Lung (tissue), 12 donors: ENCODE measurements around the gene OR10X1. TPM values are rescaled to one million over a fixed set of nuclear protein-coding genes. Genes with fewer than 3 reads are reported as not detected.

Experiments used
- ATAC-seq: fragments of 200-7000 bp; cut with Tn5 transposase; one replicate; pipeline ENCODE4 v1.9.1; 2020; ENCODE audit warnings: moderate number of reproducible peaks; ENCODE audit not compliant: insufficient read depth, low FRiP score
- DNase-seq, 3 donors: peaks; one replicate each; pipeline ENCODE4 v3.0.0-alpha.2; 2013 to 2017
- H3K27ac ChIP-seq, 2 donors: one replicate each; pipeline ENCODE4 v1.5.1; 2013; ENCODE audit warnings: mild to moderate bottlenecking in 2 of 2, moderate library complexity in 2 of 2, control low read depth in 1 of 2, inconsistent platforms in 1 of 2, low read depth in 1 of 2, low read length in 1 of 2
- H3K27me3 ChIP-seq, 3 donors: one replicate each; pipeline ENCODE4 v1.5.1; 2013; ENCODE audit warnings: low read length in 2 of 3; ENCODE audit not compliant: control insufficient read depth in 3 of 3, insufficient read depth in 3 of 3
- H3K36me3 ChIP-seq, 4 donors: one replicate each; pipeline ENCODE4 v1.5.1; 2013; ENCODE audit warnings: low read length in 4 of 4, mild to moderate bottlenecking in 1 of 4, moderate library complexity in 1 of 4; ENCODE audit not compliant: control insufficient read depth in 4 of 4, insufficient read depth in 4 of 4
- H3K4me1 ChIP-seq, 5 donors: one replicate each; pipeline ENCODE4 v1.5.1; 2013; ENCODE audit warnings: low read length in 5 of 5, mild to moderate bottlenecking in 2 of 5, moderate library complexity in 1 of 5; ENCODE audit not compliant: control insufficient read depth in 5 of 5, insufficient read depth in 5 of 5
- H3K4me3 ChIP-seq: one replicate; pipeline ENCODE4 v1.5.1; 2013; ENCODE audit warnings: mild to moderate bottlenecking, control low read depth, moderate library complexity
- H3K9ac ChIP-seq, 2 donors: one replicate each; pipeline ENCODE4 v1.5.1; 2013; ENCODE audit warnings: low read length in 2 of 2, control low read depth in 1 of 2; ENCODE audit not compliant: insufficient read depth in 1 of 2
- H3K9me3 ChIP-seq, 4 donors: one replicate each; pipeline ENCODE4 v1.5.1; 2013; ENCODE audit warnings: low read length in 3 of 4, mild to moderate bottlenecking in 1 of 4, moderate library complexity in 1 of 4; ENCODE audit not compliant: control insufficient read depth in 4 of 4, insufficient read depth in 3 of 4
- CTCF ChIP-seq: IDR thresholded peaks from 2 replicates; pipeline ENCODE4 v1.5.1; 2012; ENCODE audit warnings: mild to moderate bottlenecking; ENCODE audit errors: control extremely low read depth, extremely low read depth
- WGBS, 2 donors: extraction: QIAGEN DNeasy Blood & Tissue Kit; methylation state at CpG; one replicate each; pipeline ENCODE4 v1.1.7; 2013; 5-methylcytosine and 5-hydroxymethylcytosine counted together
- polyA plus RNA-seq, 2 donors: library from polyadenylated mRNA; stranded (reverse); fragments of 200-250 nt; gene quantifications; one replicate each; pipeline ENCODE4 v1.2.1, GENCODE V29; 2013
- total RNA-seq, 2 donors: library from RNA; depleted of rRNA in 1 of 2; stranded (reverse); fragments of >200 nt in 1 of 2; gene quantifications; one replicate each; pipeline ENCODE4 v1.2.1, GENCODE V29; 2014 to 2021
- donor health status: control.
- donor health status: control.
- donor health status: Bipolar disorder and iron deficiency.
- donor health status: healthy.
- donor health status: DM: yes; HTN: yes; CAD: no.

Gene OR10X1
- total and polyA plus RNA-seq, 4 donors = not detected

GRCh38 chr1:158604968-158605367, 25.3 kb upstream of the OR10X1 start, which contains the start of gene OR10Z1:
Gene OR10Z1, plus strand, starts transcription at chr1:158605268. Its CDS starts 1,171 bp downstream, at chr1:158606439.
- H3K9me3 ChIP-seq = no peaks in the 10 kb centered on the region
- no peak for ATAC-seq
- 85 to 94% methylated on average over 1 of the region's 1 CpG for WGBS, 2 donors

GRCh38 chr1:158600735-158601134, 21.0 kb upstream of the OR10X1 start:
- H3K27ac ChIP-seq = no peak overlapping the region
- H3K9ac ChIP-seq = no peak overlapping the region
- 81 to 92% methylated on average over 2 of the region's 2 CpGs for WGBS, 2 donors
- no peak for ATAC-seq
- peaks cover 0 to 13% (median 6%) of the 10 kb centered on the region in 4 donors for H3K9me3 ChIP-seq
- H3K4me3 ChIP-seq = no peak overlapping the region
- no peaks in the 10 kb centered on the region for H3K36me3 ChIP-seq
- no peak for TF ChIP-seq CTCF
- no peaks in the 10 kb centered on the region for H3K27me3 ChIP-seq
- H3K4me1 ChIP-seq = no peaks in the 10 kb centered on the region
- no peak for DNase-seq

More at GRCh38 chr1:158604968-158605367, 25.3 kb upstream of the OR10X1 start, which contains the start of gene OR10Z1:
- Histone ChIP-seq H3K4me1 (no peaks in the 10 kb centered on the region), H3K27ac (no peak within 1 kb of the TSS), H3K36me3 (no peaks in the 10 kb centered on the region), H3K27me3 (no peaks in the 10 kb centered on the region), H3K9ac (no peak within 1 kb of the TSS), H3K4me3 (no peak within 1 kb of the TSS)
- TF ChIP-seq CTCF = no peak
- DNase-seq = no peak

- Histone ChIP-seq H3K27ac (no peak overlapping the region), H3K36me3 (no peaks in the 10 kb centered on the region), H3K9me3 (peaks cover 0 to 6% (median 4%) of the 10 kb centered on the region in 4 donors), H3K4me3 (no peak overlapping the region), H3K4me1 (peaks cover 0 to 1% (median 0%) of the 10 kb centered on the region in 5 donors), H3K9ac (no peak overlapping the region), H3K27me3 (no peaks in the 10 kb centered on the region)
- ATAC-seq (no peak), DNase-seq (no peak)
- TF ChIP-seq CTCF = no peak
- 81 to 93% methylated on average over 1 of the region's 1 CpG for WGBS, 2 donors
These were observed 7.2 kb upstream of the OR10X1 start for GRCh38 chr1:158586942-158587341.

- peaks cover 0 to 1% (median 0%) of the 10 kb centered on the region in 5 donors for H3K4me1 ChIP-seq
- peaks cover 0 to 6% (median 5%) of the 10 kb centered on the region in 4 donors for H3K9me3 ChIP-seq
- DNase-seq = no peak
- no peak for TF ChIP-seq CTCF
- H3K36me3 ChIP-seq = no peaks in the 10 kb centered on the region
- 61 to 76% methylated on average over 4 of the region's 4 CpGs for WGBS, 2 donors
- no peak for ATAC-seq
- H3K27me3 ChIP-seq = no peaks in the 10 kb centered on the region
- H3K27ac ChIP-seq = no peak overlapping the region
- H3K9ac ChIP-seq = no peak overlapping the region
- H3K4me3 ChIP-seq = no peak overlapping the region
These were observed 4.3 kb upstream of the OR10X1 start for GRCh38 chr1:158583962-158584361.
